GM18907 (cell line): Measurements from ENCODE around the gene PDE4A.
"Not testable (repeated sequence)": the region's sequence is repeated elsewhere in the genome, so short reads cannot be mapped to it uniquely, and the experiment has no call there.

Experiments
- ATAC-seq: cut with Tn5 transposase; IDR thresholded peaks from one replicate; pipeline ENCODE4 v1.9.1; 2021; ENCODE audit warnings: mild to moderate bottlenecking, moderate library complexity; ENCODE audit not compliant: unreplicated experiment

PDE4A gene

DNA sequence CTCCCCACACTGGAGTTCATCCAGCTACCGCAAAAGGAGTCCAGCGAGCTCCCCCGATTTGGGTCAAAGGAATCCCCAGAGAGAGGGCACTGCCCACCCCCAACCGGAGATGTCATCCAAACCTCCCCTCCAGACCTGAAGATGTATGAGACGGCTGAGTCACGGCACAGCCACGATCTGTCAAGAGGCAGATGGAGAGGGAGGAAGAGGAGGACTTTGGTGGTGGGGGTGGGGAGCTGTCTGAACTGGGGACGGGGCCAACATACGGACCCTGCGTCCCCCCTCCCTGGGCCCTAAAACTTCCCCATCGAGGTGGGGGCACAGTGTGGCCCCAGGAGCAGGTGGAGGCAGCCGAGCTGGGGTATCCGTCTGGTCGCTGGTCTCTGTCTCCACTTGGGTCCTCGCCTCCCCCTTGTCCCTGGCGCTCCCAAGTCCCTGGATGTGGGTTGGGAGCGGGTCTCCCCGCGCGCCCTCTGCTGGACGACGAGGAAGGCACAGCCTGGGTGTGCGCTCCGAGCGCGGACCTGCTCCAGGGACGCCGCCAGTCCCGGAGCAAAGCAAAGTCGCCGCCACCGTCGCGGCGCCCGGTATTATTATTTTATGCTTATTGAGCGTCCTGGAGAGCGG, 3.8 kb downstream of the PDE4A start:
- ATAC-seq = no peak

DNA sequence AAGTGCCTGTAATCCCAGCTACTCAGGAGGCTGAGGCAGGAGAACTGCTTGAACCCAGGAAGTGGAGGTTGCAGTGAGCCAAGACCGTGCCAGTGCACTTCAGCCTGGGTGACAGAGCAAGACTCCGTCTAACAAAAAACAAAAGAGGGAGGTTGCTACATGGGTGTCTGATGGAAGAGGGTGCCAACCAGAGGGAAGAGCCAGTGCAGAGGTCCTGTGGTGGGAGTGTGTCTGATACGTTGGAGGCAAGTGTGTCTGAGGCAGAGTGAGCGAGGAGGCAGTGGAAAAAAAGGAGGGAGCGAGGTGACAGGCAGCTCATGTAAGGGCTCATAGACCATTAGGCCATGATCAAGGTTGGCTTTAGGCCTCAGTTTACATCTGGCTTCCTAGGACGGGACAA, 6.8 kb downstream of the PDE4A start:
- ATAC-seq = no peak

DNA sequence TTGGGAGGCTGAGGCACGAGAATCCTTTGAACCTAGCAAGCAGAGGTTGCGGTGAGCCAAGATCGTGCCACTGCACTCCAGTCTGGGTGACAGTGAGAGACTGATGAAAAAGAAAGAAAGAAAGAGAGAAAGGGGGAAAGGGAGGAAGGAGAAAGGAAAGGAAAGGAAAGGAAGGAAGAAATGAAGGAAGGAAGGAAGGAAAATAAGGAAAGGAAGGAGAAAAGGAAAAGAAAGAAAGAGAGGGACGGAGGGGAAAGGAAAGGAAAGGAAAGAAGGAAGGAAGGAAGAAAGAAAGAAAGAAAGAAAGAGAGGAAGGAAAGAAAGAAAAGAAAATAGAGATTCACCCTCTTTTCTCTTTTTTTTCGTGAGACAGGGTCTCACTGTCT, 8.7 kb downstream of the PDE4A start:
- no peak for ATAC-seq

- no peak for ATAC-seq
Observed at GRCh38 chr19:10430505-10431253, 10.3 kb downstream of the PDE4A start.

DNA sequence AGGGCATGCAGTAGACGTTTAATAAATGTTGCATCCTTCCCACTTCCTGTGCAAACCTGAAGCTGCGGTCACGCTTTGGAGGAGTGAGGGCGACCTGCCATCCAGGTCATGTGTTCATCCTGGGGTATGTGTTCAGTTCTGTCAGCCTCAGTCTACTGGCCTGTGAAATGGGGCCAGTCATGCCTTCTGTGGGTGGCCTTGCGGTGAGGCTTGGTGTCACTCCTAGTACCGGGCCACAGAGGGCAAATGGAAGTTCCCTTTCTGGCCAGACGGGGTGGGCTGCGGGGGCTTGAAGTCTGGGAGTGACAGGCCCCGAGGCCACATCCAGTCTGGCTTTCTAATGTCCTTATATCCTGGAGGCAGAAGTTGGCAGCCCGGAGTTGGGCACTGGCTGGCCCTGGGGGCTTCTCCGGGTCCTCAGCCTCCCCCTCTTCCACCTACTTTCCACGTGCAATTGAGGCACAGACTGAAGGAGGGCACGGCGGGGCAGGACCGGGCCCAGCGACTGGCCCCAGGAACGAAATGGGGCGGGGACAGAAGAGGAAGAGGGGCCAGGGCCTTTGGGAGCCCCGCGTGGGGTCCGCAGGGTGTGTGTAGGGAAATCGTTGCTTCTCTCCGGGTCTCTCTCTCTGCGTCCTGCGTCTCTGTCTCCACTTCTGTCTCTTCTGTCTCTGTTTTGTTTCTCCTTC, 11.1 kb downstream of the PDE4A start:
- ATAC-seq = no peak

- ATAC-seq = no peak
Observed at GRCh38 chr19:10431943-10432735, 11.8 kb downstream of the PDE4A start.

DNA sequence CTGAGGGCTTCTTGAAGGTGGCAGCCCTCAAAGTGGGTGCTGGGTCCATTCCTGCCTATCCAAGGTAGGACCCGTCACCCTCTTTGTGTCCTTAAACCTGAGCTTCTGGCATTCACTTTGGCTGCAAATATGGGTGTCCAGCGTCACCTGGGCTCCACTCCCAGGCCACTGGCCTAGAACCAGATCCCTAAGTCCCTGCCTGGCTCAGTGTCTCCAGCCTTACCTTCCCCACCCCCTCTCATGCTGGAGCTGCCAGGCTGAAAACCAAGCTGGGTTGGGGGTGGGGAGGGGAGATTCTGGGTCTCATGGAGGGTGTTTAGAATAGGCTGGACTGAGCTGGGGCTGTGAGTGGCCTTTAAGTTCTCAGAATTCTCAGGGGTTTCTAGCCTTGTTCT, 12.4 kb downstream of the PDE4A start:
- no peak for ATAC-seq

GRCh38 chr19:10433131-10433536, 12.8 kb downstream of the PDE4A start:
- ATAC-seq = no peak

DNA sequence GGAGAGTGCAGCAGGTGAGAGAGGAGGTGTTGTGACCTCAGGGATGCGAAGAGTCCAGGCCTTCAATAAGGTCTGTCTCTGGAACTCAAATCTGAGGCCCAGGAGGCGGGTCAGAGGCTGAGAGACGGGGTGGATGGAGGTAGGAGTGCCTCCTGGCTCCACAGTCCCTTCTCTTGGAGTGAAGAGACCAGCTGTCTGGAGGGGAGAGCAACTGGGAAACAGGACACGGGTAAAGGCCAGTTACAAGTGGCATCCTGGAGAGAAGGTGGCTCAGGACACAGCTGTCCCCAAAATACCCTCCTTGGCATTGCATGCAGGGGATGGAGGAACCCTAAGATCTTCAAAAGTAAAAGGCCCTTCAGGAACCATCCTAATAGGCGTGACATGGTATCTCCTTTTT, 19.2 kb downstream of the PDE4A start:
- no peak for ATAC-seq

DNA sequence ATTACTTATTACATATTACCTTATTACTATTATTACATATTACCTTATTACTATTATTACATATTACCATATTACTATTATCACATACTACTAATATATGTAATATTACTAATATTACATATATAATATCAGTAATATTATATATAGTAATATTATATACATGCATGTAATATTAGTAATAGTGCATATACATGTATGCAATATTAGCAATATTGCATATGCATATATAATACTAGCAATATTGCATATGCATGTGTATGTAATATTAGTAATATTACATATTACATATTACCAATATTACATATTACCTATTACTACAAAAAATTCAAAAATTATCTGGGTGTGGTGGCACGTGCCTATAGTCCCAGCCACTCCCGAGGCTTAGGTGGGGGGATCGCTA, 22.4 kb downstream of the PDE4A start:
- ATAC-seq = no peak

- ATAC-seq = no peak
Observed at GRCh38 chr19:10449037-10449436, 28.7 kb downstream of the PDE4A start.

DNA sequence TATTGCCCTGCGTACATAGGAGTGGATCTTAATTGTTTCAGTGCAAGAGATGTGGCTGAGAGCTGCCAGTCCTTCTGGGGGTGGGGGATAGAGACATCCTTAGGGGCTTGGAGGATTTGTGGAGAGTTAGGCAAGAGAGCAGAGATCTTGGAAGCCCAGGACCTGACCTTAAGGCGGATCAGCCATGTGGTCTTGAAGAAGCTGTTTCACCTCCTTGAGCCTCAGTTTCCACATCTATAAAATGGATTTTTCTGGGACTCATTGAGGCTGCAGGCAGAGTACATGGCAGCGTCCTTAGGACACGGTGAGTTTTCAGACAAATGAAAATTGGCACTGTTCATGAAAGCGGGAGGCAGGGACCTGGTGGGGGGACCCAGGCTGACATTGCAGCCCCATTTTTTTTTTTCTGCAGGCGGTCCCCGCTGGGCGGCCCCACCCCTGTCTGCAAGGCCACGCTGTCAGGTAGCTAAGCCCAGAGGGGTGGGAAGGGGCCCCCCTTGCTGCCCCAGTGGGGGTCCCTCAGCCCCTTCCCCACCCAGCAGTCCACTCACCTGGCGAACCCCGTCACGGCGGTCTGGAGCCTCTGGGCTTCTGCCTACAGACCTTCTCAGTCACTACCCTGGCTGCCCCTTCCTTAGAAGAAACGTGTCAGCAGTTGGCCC, 30.0 kb downstream of the PDE4A start:
- no peak for ATAC-seq

DNA sequence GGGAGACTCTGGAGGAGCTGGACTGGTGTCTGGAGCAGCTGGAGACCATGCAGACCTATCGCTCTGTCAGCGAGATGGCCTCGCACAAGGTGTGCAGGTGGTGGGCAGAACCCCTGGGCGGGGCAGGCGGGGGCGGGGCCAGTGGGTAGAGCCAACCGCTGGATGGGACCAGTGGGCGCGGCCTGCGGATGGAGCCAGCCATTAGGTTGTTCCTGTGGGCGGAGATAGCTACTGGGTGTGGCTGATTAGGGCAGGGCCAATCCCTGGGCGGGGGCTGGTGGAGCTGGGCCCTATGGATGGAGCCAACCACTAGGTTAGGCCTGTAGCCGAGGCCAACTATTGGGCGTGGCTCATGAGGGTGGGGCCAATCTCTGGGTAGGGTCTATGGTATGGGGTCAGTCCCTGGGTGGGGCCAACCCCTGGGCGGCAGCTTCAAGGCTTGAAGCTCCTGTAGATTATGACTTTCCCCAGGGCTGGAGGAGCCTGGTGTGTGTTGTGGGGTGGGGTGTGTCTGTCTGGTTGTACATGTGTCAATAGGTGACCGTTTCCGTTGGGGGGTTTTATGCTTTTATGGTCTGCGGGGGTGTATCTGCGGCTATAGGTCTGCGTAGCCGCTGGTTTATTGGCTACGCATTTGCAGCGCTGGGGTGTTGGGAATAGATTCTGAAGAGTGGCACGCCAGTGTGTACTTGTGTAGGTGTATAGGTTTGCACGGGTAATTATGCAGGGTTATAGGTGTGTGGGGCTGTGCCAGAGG, 30.7 kb downstream of the PDE4A start:
- ATAC-seq = no peak

GRCh38 chr19:10452726-10453618, 32.6 kb downstream of the PDE4A start:
- no peak for ATAC-seq

- ATAC-seq = no peak
Observed at GRCh38 chr19:10453852-10454251, 33.5 kb downstream of the PDE4A start.

- no peak for ATAC-seq
Observed at GRCh38 chr19:10454267-10454666, 33.9 kb downstream of the PDE4A start.

DNA sequence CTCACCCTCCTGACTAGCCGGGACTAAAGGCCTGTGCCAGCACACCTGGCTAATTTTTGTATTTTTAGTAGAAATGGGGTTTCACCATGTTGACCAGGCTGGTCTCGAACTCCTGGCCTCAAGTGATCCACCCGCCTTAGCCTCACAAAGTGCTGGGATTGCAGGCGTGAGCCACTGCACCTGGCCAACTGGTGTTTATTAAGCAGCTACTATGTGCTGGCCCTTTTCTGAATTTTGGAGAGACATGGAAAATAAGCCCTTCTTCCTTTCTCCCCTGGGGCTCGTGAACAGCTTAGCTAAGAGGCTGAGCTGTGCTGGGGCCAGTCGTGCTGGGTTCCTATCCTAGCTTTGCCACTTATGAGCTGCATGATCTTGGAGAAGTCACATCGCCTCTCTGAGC, 38.4 kb downstream of the PDE4A start:
- ATAC-seq = not testable (repeated sequence)

DNA sequence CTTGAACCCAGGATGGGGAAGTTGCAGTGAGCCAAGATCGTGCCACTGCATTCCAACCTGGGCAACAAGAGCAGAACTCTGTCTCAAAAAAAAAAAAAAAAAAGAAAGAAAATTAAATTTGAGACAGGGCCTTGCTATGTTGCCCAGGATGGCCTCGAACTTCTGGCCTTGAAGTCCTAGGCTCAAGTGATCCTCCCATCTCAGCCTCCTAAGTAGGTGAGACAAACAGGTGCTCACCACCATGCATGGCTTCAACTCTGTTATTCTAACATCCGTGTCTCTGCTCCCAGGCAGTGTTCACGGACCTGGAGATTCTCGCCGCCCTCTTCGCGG, 40.3 kb downstream of the PDE4A start:
- no peak for ATAC-seq
